B cell (primary cell): ENCODE measurements around the gene ADGRD1. TPM values are rescaled to one million over a fixed set of nuclear protein-coding genes. Genes with fewer than 3 reads are reported as not detected.

ENCODE experiments used
- ATAC-seq: fragments of 200-7000 bp; cut with Tn5 transposase; one replicate; pipeline ENCODE4 v1.10.0; 2021; ENCODE audit warnings: low read depth, mild to moderate bottlenecking, moderate number of reproducible peaks, moderate library complexity
- CTCF ChIA-PET: fragments of 350-600 bp; sonication (Branson Sonifier 250); formaldehyde crosslinking; loops from one replicate; lab custom pipeline; 2021; ENCODE audit warnings: antibody characterized with exemption, inconsistent platforms; lab: Charles Lee
- POLR2A ChIA-PET: fragments of 350-600 bp; sonication (Branson Sonifier 250); formaldehyde crosslinking; loops from one replicate; lab custom pipeline; 2021; ENCODE audit warnings: antibody characterized with exemption; lab: Charles Lee
- DNase-seq: peaks from one replicate; pipeline ENCODE4 v3.0.0; 2013
- H2AFZ ChIP-seq: 2 replicates; pipeline ENCODE4 v1.6.1; 2012; ENCODE audit warnings: mild to moderate bottlenecking, low read depth, low read length; ENCODE audit not compliant: insufficient read depth, poor library complexity, severe bottlenecking
- H3K27ac ChIP-seq, 2 donors: 1 replicate in 1 of 2; 2 replicates in 1 of 2; pipeline ENCODE4 v1.5.1; 2012 to 2013; ENCODE audit warnings: low read length in 2 of 2, mild to moderate bottlenecking in 2 of 2, moderate library complexity in 1 of 2
- H3K27me3 ChIP-seq, 4 experiments: fragments of 200-600 bp in 1 of 4; sonication (generic) in 1 of 4; replicated peaks in 1 of 4; 1 replicate in 2 of 4; 2 replicates in 2 of 4; pipeline versions ENCODE4 v1.6.1 to v1.7.0; 2013 to 2016; ENCODE audit warnings: low read length in 3 of 4, mild to moderate bottlenecking in 2 of 4, mixed read lengths in 1 of 4, moderate library complexity in 1 of 4; ENCODE audit not compliant: insufficient read depth in 4 of 4, control insufficient read depth in 3 of 4; ENCODE audit errors: control extremely low read depth in 1 of 4
- H3K36me3 ChIP-seq, 2 experiments: replicated peaks in 1 of 2; 1 replicate in 1 of 2; 2 replicates in 1 of 2; pipeline versions ENCODE4 v1.6.1 to v1.7.1; 2013; ENCODE audit warnings: low read length in 1 of 2; ENCODE audit not compliant: insufficient read depth in 2 of 2, control insufficient read depth in 1 of 2; ENCODE audit errors: control extremely low read depth in 1 of 2, extremely low read depth in 1 of 2
- H3K4me1 ChIP-seq, 2 donors: fragments of 200-600 bp in 1 of 2; sonication (generic) in 1 of 2; 1 replicate in 1 of 2; 2 replicates in 1 of 2; pipeline versions ENCODE4 v1.5.1 to v1.6.1; 2013 to 2017; ENCODE audit warnings: low read length in 2 of 2; ENCODE audit not compliant: control insufficient read depth in 2 of 2, insufficient read depth in 2 of 2
- H3K4me2 ChIP-seq: replicated peaks from 2 replicates; pipeline ENCODE3; 2012; ENCODE audit warnings: mild to moderate bottlenecking, low read depth, low read length; ENCODE audit not compliant: poor library complexity, severe bottlenecking
- H3K4me3 ChIP-seq, 5 experiments: fragments of 200-600 bp in 1 of 5; sonication (generic) in 1 of 5; 1 replicate in 3 of 5; 2 replicates in 2 of 5; pipeline versions ENCODE4 v1.5.1 to v1.7.0; 2011 to 2016; ENCODE audit warnings: low read length in 4 of 5, mild to moderate bottlenecking in 4 of 5, low read depth in 2 of 5, control low read depth in 1 of 5, moderate library complexity in 1 of 5; ENCODE audit not compliant: insufficient read depth in 1 of 5; ENCODE audit errors: control extremely low read depth in 1 of 5, extremely low read depth in 1 of 5
- H3K79me2 ChIP-seq: fragments of 200-600 bp; sonication (generic); one replicate; pipeline ENCODE4 v1.6.0; 2016; ENCODE audit warnings: low read length; ENCODE audit not compliant: control insufficient read depth, insufficient read depth
- H3K9ac ChIP-seq: fragments of 200-600 bp; sonication (generic); 2 replicates; pipeline ENCODE4 v1.6.1; 2017; ENCODE audit warnings: mild to moderate bottlenecking, low read length, moderate library complexity
- H3K9me3 ChIP-seq, 3 donors: one replicate each; pipeline versions ENCODE4 v1.6.1 to v1.7.1; 2013; ENCODE audit warnings: low read length in 2 of 3; ENCODE audit not compliant: control insufficient read depth in 2 of 3, insufficient read depth in 1 of 3; ENCODE audit errors: control extremely low read depth in 1 of 3
- H4K20me1 ChIP-seq: 2 replicates; pipeline ENCODE4 v1.6.0; 2012; ENCODE audit warnings: mild to moderate bottlenecking, low read length; ENCODE audit not compliant: insufficient read depth, control insufficient read depth, poor library complexity, severe bottlenecking
- H3K27ac Mint-ChIP-seq: one replicate; pipeline ENCODE4 v1.8.0; 2021; ENCODE audit warnings: mixed read lengths
- H3K27me3 Mint-ChIP-seq: one replicate; pipeline ENCODE4 v1.8.0; 2021; ENCODE audit warnings: mixed read lengths
- H3K4me1 Mint-ChIP-seq: one replicate; pipeline ENCODE4 v1.8.0; 2021; ENCODE audit warnings: mixed read lengths
- H3K4me3 Mint-ChIP-seq: one replicate; pipeline ENCODE4 v1.8.0; 2021; ENCODE audit warnings: mixed read lengths
- H3K9me3 Mint-ChIP-seq: one replicate; pipeline ENCODE4 v1.8.0; 2022; ENCODE audit warnings: mixed read lengths; ENCODE audit not compliant: insufficient read depth
- CTCF ChIP-seq: fragments of 200-600 bp; IDR thresholded peaks from one replicate; pipeline ENCODE4 v1.8.0; 2022; ENCODE audit warnings: antibody characterized with exemption, mild to moderate bottlenecking
- EZH2 ChIP-seq: IDR thresholded peaks from 2 replicates; pipeline ENCODE4 v1.6.1; 2012; ENCODE audit warnings: borderline replicate concordance, low read depth, mild to moderate bottlenecking, moderate library complexity, low read length; ENCODE audit not compliant: insufficient read depth, poor library complexity, severe bottlenecking
- WGBS: methylation state at CpG from one replicate; pipeline ENCODE4 v1.1.5; 2013; ENCODE audit warnings: missing lambda C conversion rate; ENCODE audit not compliant: insufficient coverage; 5-methylcytosine and 5-hydroxymethylcytosine counted together
- intact Hi-C: fragments of 100-400 bp; cut with micrococcal nuclease; formaldehyde crosslinking; loops from one replicate; pipeline ENCODE4 v1.10.0; 2022
- polyA plus RNA-seq: library from polyadenylated mRNA; depleted of rRNA; stranded (reverse); fragments of >200 nt; gene quantifications from 2 replicates; pipeline ENCODE4 v1.2.3, GENCODE V29; 2012
- total RNA-seq, 2 donors: library from RNA; stranded (reverse); fragments of 120-200 nt in 1 of 2; gene quantifications; 1 replicate in 1 of 2; 2 replicates in 1 of 2; pipeline versions ENCODE4 v1.2.3 to v1.2.4, GENCODE V29; 2013 to 2022

ADGRD1 gene
- total and polyA plus RNA-seq, 2 donors (not counting 1 experiment from before 2014, with no cell fraction given): 1.1 to 2.2 TPM

GRCh38 chr12:131114271-131114670 is 160.6 kb downstream of the ADGRD1 start:
- H3K4me3 ChIP-seq: no peak overlapping the region

More at GRCh38 chr12:131114271-131114670, 160.6 kb downstream of the ADGRD1 start:
- Mint-ChIP-seq H3K4me1 (no peaks in the 10 kb centered on the region), H3K9me3 (no peaks in the 10 kb centered on the region), H3K4me3 (no peak overlapping the region), H3K27me3 (peaks cover 18% of the 10 kb centered on the region), H3K27ac (no peak overlapping the region)
- TF ChIP-seq EZH2 (no peak), CTCF (no peak)
- Histone ChIP-seq H3K36me3 (no peaks in the 10 kb centered on the region), H3K4me2 (no peak overlapping the region), H3K79me2 (no peaks in the 10 kb centered on the region), H3K27ac (no peak overlapping the region), H4K20me1 (no peaks in the 10 kb centered on the region), H3K9me3 (no peaks in the 10 kb centered on the region), H3K9ac (no peak overlapping the region), H2AFZ (no peak overlapping the region), H3K27me3 (peaks cover 0 to 5% (median 0%) of the 10 kb centered on the region in 4 experiments), H3K4me1 (no peaks in the 10 kb centered on the region)
- ATAC-seq (no peak), DNase-seq (no peak)
- intact Hi-C loops: no loop called here
- WGBS: 95% methylated on average over 5 of the region's 5 CpGs
- ChIA-PET POLR2A (no interaction called here), CTCF (interaction anchor here (4.2 kb wide), 1 partner anchor 10 kb away, joined by 27 read pairs; no protein-coding TSS in a partner anchor)
